ENCODE data around the gene ZNF341. TPM values are rescaled to one million over a fixed set of nuclear protein-coding genes. Genes with fewer than 3 reads are reported as not detected.
"Not testable (repeated sequence)": the region's sequence is repeated elsewhere in the genome, so short reads cannot be mapped to it uniquely, and the experiment has no call there.

ZNF341 gene
- total RNA-seq, 4 donors from 2014 or later: 4.6 to 7.6 (median 5.8) TPM

DNA sequence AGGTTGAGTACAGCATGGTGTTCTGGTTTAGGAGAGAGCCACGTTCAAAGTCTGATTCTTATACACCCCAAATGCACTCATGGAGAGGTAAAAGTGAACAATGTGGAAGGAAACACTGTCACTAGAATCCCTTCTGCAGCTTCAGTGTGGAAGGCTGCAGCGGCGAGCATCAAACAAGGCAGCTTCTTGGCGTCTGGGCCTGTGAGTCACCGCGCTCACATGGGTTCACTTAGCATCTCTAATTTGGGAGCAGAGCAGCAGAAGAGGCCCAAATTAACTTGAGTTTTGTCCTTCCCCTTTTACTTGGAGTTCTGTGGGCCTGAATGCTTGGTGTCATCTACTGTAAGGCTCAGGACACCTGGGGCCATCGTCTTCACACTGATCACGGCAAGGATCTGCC lies 34.7 kb upstream of the ZNF341 start:
- DNase-seq (ENCODE audit: low spot score in 2 of 2): peak in 1 of 2 donors; percentile 79
- TF ChIP-seq, protein P1, sequence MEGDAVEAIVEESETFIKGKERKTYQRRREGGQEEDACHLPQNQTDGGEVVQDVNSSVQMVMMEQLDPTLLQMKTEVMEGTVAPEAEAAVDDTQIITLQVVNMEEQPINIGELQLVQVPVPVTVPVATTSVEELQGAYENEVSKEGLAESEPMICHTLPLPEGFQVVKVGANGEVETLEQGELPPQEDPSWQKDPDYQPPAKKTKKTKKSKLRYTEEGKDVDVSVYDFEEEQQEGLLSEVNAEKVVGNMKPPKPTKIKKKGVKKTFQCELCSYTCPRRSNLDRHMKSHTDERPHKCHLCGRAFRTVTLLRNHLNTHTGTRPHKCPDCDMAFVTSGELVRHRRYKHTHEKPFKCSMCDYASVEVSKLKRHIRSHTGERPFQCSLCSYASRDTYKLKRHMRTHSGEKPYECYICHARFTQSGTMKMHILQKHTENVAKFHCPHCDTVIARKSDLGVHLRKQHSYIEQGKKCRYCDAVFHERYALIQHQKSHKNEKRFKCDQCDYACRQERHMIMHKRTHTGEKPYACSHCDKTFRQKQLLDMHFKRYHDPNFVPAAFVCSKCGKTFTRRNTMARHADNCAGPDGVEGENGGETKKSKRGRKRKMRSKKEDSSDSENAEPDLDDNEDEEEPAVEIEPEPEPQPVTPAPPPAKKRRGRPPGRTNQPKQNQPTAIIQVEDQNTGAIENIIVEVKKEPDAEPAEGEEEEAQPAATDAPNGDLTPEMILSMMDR (IDR thresholded peaks at IDR 0.05): no peak
- TF ChIP-seq EP300 (IDR thresholded peaks at IDR 0.05): no peak
- TF ChIP-seq POLR2AphosphoS5 (IDR thresholded peaks at IDR 0.05): no peak
- no peak for TF ChIP-seq POLR2A (IDR thresholded peaks at IDR 0.05)
- 45% methylated on average over 8 of the region's 8 CpGs for WGBS
- H3K4me3 ChIP-seq: no peak overlapping the region
- no peaks in the 10 kb centered on the region for H3K36me3 ChIP-seq
- peak overlapping the region; percentile 18 for H3K27ac ChIP-seq
- no peaks in the 10 kb centered on the region for H3K27me3 ChIP-seq
- no peaks in the 10 kb centered on the region for H3K9me3 ChIP-seq
- peaks cover 30% of the 10 kb centered on the region for H3K4me1 ChIP-seq

DNA sequence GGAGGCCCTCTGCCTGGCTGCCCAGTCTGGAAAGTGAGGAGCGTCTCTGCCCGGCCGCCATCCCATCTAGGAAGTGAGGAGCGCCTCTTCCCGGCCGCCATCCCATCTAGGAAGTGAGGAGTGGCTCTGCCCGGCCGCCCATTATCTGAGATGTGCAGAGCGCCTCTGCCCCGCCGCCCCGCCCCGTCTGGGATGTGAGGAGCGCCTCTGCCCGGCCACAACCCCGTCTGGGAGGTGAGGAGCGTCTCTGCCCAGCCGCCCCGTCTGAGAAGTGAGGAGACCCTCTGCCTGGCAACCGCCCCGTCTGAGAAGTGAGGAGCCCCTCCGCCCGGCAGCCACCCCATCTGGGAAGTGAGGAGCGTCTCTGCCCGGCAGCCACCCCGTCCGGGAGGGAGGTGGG lies 32.8 kb upstream of the ZNF341 start:
- H3K4me3 ChIP-seq; H3K27me3 ChIP-seq; DNase-seq (ENCODE audit: low spot score in 2 of 2); H3K27ac ChIP-seq; H3K9me3 ChIP-seq; H3K36me3 ChIP-seq: not testable (repeated sequence)
- H3K4me1 ChIP-seq: peaks cover 25% of the 10 kb centered on the region
- no CpG with 5 or more reads among the region's 27 CpGs for WGBS

DNA sequence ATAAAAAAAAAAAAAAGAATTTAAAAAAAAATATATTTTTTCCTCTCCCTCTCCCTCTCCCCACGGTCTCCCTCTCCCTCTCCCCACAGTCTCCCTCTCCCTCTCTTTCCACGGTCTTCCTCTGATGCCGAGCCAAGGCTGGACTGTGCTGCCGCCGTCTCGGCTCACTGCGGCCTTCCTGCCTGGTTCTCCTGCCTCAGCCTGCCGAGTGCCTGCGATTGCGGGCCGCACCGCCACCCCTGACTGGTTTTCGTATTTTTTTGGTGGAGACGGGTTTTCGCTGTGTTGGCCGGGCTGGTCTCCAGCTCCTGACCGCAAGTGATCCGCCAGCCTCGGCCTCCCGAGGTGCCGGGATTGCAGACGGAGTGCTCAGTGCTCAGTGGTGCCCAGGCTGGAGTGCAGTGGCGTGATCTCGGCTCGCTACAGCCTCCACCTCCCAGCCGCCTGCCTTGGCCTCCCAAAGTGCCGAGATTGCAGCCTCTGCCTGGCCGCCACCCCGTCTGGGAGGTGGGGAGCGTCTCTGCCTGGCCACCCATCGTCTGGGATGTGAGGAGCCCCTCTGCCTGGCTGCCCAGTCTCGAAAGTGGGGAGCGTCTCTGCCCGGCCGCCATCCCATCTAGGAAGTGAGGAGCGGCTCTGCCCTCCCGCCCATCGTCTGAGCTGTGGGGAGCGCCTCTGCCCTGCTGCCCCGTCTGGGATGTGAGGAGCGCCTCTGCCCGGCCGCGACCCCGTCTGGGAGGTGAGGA lies 30.9 kb upstream of the ZNF341 start:
- not testable (repeated sequence) for DNase-seq (ENCODE audit: low spot score in 2 of 2); H3K36me3 ChIP-seq; H3K9me3 ChIP-seq; H3K27me3 ChIP-seq; H3K27ac ChIP-seq; H3K4me3 ChIP-seq
- H3K4me1 ChIP-seq: peaks cover 16% of the 10 kb centered on the region
- WGBS: 92% methylated on average over 15 of the region's 45 CpGs

DNA sequence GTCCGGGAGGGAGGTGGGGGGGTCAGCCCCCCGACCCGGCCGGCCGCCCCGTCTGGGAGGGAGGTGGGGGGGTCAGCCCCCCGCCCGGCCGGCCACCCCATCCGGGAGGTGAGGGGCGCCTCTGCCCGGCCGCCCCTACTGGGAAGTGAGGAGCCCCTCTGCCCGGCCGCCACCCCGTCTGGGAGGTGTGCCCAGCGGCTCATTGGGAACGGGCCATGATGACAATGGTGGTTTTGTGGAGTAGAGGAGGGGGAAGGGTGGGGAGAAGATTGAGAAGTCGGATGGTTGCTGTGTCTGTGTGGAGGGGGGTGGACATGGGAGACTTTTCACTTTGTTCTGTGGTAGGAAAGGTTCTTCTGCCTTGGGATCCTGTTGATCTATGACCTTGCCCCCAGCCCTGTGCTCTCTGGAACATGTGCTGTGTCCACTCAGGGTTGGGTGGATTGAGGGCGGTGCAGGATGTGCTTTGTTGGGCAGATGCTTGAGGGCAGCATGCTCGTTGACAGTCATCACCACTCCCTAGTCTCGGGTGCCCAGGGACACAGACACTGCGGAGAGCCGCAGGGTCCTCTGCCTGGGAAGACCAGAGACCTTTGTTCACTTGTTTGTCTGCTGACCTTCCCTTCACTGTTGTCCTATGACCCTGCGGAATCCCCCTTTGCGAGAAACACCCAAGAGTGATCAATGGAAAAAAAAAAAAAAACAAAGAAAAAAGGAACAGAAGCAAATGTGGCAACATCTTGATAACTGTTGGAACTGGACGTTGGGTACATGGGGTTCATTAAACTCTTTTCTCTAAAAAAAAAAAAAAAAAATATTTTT lies 30.0 kb upstream of the ZNF341 start:
- WGBS: 75% methylated on average over 17 of the region's 27 CpGs
- peaks cover 12% of the 10 kb centered on the region for H3K36me3 ChIP-seq
- TF ChIP-seq, protein P1 (IDR thresholded peaks at IDR 0.05): no peak
- no peak for TF ChIP-seq POLR2A (IDR thresholded peaks at IDR 0.05)
- no peak for TF ChIP-seq POLR2AphosphoS5 (IDR thresholded peaks at IDR 0.05)
- TF ChIP-seq EP300 (IDR thresholded peaks at IDR 0.05): no peak
- DNase-seq (ENCODE audit: low spot score in 2 of 2): no peak
- peaks cover 6% of the 10 kb centered on the region for H3K4me1 ChIP-seq
- no peak overlapping the region for H3K4me3 ChIP-seq
- no peaks in the 10 kb centered on the region for H3K27me3 ChIP-seq
- no peak overlapping the region for H3K27ac ChIP-seq
- no peaks in the 10 kb centered on the region for H3K9me3 ChIP-seq

DNA sequence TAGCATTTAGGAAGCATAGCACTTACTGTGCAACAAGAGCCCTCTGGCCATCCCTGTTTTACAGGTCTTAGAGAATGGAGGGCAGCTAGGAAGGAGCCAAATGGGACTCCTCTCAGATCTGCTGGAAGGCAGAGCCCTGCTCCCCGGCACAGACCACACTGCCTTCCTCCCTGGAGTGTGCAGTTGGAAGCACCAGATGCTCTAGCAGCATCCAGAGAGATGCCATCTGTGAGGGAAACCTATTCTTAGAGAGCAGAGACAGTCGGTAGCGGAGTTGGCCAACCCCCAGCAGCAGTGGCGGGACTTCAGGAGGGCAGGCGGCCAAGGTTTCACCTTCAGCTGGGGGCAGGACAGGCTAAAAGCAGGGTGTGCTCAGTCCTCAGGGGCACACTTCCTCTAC lies 28.9 kb upstream of the ZNF341 start:
- DNase-seq (ENCODE audit: low spot score in 2 of 2): no peak
- Histone ChIP-seq H3K27ac (no peak overlapping the region), H3K4me3 (no peak overlapping the region), H3K36me3 (peaks cover 21% of the 10 kb centered on the region), H3K4me1 (no peaks in the 10 kb centered on the region), H3K27me3 (no peaks in the 10 kb centered on the region), H3K9me3 (no peaks in the 10 kb centered on the region)
- WGBS: 57% methylated on average over 2 of the region's 5 CpGs
- TF ChIP-seq, protein P1 (IDR thresholded peaks at IDR 0.05): no peak
- no peak for TF ChIP-seq POLR2A (IDR thresholded peaks at IDR 0.05)
- no peak for TF ChIP-seq EP300 (IDR thresholded peaks at IDR 0.05)

DNA sequence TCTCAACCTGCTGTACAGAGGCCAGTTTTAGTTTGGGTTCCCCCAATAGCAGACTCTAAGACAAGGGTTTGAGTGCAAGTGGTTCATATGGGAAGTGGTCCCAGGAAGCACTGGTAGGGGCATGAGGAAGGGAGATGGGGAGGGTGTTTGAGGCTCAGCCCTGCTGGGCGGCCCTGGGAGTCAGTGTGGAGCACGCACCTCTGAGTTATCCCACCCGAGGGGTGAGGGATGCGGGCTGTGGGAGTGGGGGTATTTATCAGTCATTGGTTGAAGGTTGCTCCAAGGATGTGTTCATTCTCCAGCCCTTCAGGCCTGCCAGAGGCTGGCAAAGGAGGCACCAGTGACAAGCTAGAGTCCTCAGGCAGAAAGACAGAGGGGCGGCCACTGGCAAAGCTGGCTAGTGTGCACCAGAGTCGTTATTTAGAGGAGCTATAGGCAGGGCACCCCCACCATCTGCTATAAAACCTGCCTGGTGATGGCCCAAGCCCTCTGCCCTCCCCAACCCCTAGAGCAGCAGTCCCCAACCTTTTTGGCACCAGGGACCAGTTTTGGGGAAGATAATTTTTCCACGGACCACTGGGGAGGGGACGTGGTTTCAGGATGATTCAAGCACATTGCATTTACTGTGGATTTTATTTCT lies 28.2 kb upstream of the ZNF341 start:
- no peak overlapping the region for H3K4me3 ChIP-seq
- TF ChIP-seq POLR2AphosphoS5 (IDR thresholded peaks at IDR 0.05) (no peak), EP300 (IDR thresholded peaks at IDR 0.05) (no peak), POLR2A (IDR thresholded peaks at IDR 0.05) (no peak)
- TF ChIP-seq, protein P1 (IDR thresholded peaks at IDR 0.05): no peak
- WGBS: 85% methylated on average over 8 of the region's 8 CpGs

More for the DNA sequence above, 28.2 kb upstream of the ZNF341 start:
- Histone ChIP-seq H3K27me3 (no peaks in the 10 kb centered on the region), H3K9me3 (no peaks in the 10 kb centered on the region), H3K36me3 (peaks cover 21% of the 10 kb centered on the region), H3K4me1 (no peaks in the 10 kb centered on the region), H3K27ac (no peak overlapping the region)
- no peak for DNase-seq (ENCODE audit: low spot score in 2 of 2)
